RWPE2 (cell line): ENCODE results near the gene PLA2G5.

Experiments used
- ATAC-seq: fragments of 200-7000 bp; cut with Tn5 transposase; 3 replicates; pipeline ENCODE4 v1.9.1; 2021; ENCODE audit warnings: low read depth
- DNase-seq: peaks from one replicate; pipeline ENCODE4 v3.0.0-alpha.2; 2020; ENCODE audit warnings: low spot score
- H3K27ac ChIP-seq: fragments of 450-650 bp; 2 replicates; pipeline ENCODE4 v1.5.1; 2017; ENCODE audit warnings: mild to moderate bottlenecking; ENCODE audit not compliant: poor library complexity, severe bottlenecking
- H3K27me3 ChIP-seq: fragments of 250-450 bp; sonication (Bioruptor Pico); 2 replicates; pipeline ENCODE4 v1.5.1; 2021; ENCODE audit warnings: mild to moderate bottlenecking, moderate library complexity; ENCODE audit not compliant: insufficient read depth, poor library complexity, severe bottlenecking
- H3K36me3 ChIP-seq: fragments of 250-450 bp; sonication (Bioruptor Pico); 2 replicates; pipeline ENCODE4 v1.5.1; 2020; ENCODE audit warnings: low read depth, mild to moderate bottlenecking, moderate library complexity
- H3K4me1 ChIP-seq: fragments of 250-450 bp; sonication (Bioruptor Pico); 2 replicates; pipeline ENCODE4 v1.5.1; 2021; ENCODE audit warnings: mild to moderate bottlenecking, moderate library complexity; ENCODE audit not compliant: insufficient read depth, poor library complexity, severe bottlenecking
- H3K4me3 ChIP-seq: fragments of 250-450 bp; sonication (Bioruptor Pico); 2 replicates; pipeline ENCODE4 v1.5.1; 2021; ENCODE audit warnings: mild to moderate bottlenecking, moderate library complexity; ENCODE audit not compliant: severe bottlenecking
- H3K9me3 ChIP-seq: fragments of 250-450 bp; sonication (Bioruptor Pico); 2 replicates; pipeline ENCODE4 v1.5.1; 2021; ENCODE audit warnings: mild to moderate bottlenecking, moderate library complexity; ENCODE audit not compliant: severe bottlenecking
- CTCF ChIP-seq: fragments of 450-650 bp; IDR thresholded peaks from one replicate; pipeline ENCODE4 v1.5.1; 2017; ENCODE audit warnings: mild to moderate bottlenecking, moderate library complexity; ENCODE audit not compliant: poor library complexity, severe bottlenecking

PLA2G5 gene

GRCh38 chr1:20086800-20087199 is 16.8 kb downstream of the PLA2G5 start:
- Histone ChIP-seq H3K27me3 (no peaks in the 10 kb centered on the region), H3K27ac (no peak overlapping the region), H3K36me3 (no peaks in the 10 kb centered on the region), H3K9me3 (no peaks in the 10 kb centered on the region), H3K4me1 (no peaks in the 10 kb centered on the region), H3K4me3 (no peak overlapping the region)
- no peak for ATAC-seq
- no peak for DNase-seq
- TF ChIP-seq CTCF, result no peak

GRCh38 chr1:20087668-20088067 is 17.7 kb downstream of the PLA2G5 start:
- ATAC-seq (no peak), DNase-seq (no peak)
- no peak for TF ChIP-seq CTCF
- H3K36me3 ChIP-seq, result no peaks in the 10 kb centered on the region
- no peaks in the 10 kb centered on the region for H3K9me3 ChIP-seq
- H3K27me3 ChIP-seq, result no peaks in the 10 kb centered on the region
- no peaks in the 10 kb centered on the region for H3K4me1 ChIP-seq
- no peak overlapping the region for H3K27ac ChIP-seq
- no peak overlapping the region for H3K4me3 ChIP-seq

- ATAC-seq (0 out of 3 replicates have a peak, but pooled peaks have one; percentile 29), DNase-seq (no peak)
- no peaks in the 10 kb centered on the region for H3K36me3 ChIP-seq
- no peaks in the 10 kb centered on the region for H3K4me1 ChIP-seq
- H3K9me3 ChIP-seq, result no peaks in the 10 kb centered on the region
- no peak overlapping the region for H3K4me3 ChIP-seq
- no peak for TF ChIP-seq CTCF
- H3K27me3 ChIP-seq, result no peaks in the 10 kb centered on the region
- no peak overlapping the region for H3K27ac ChIP-seq
Measured at GRCh38 chr1:20089328-20090077, 19.5 kb downstream of the PLA2G5 start.

GRCh38 chr1:20090119-20090518 is 20.1 kb downstream of the PLA2G5 start:
- H3K9me3 ChIP-seq, result no peaks in the 10 kb centered on the region
- H3K4me1 ChIP-seq, result no peaks in the 10 kb centered on the region
- H3K4me3 ChIP-seq, result no peak overlapping the region
- no peak overlapping the region for H3K27ac ChIP-seq
- ATAC-seq (no peak), DNase-seq (no peak)
- H3K36me3 ChIP-seq, result no peaks in the 10 kb centered on the region
- H3K27me3 ChIP-seq, result no peaks in the 10 kb centered on the region
- TF ChIP-seq CTCF, result no peak

GRCh38 chr1:20090641-20091040 is 20.6 kb downstream of the PLA2G5 start:
- no peak for ATAC-seq
- no peaks in the 10 kb centered on the region for H3K36me3 ChIP-seq
- H3K4me3 ChIP-seq, result no peak overlapping the region
- no peak for TF ChIP-seq CTCF
- DNase-seq, result no peak
- no peaks in the 10 kb centered on the region for H3K4me1 ChIP-seq
- no peak overlapping the region for H3K27ac ChIP-seq
- H3K27me3 ChIP-seq, result no peaks in the 10 kb centered on the region
- H3K9me3 ChIP-seq, result no peaks in the 10 kb centered on the region
